Central memory CD8-positive, alpha-beta T cell (primary cell): Measurements from ENCODE around the gene ZNF662.
"Not testable (repeated sequence)": the region's sequence is repeated elsewhere in the genome, so short reads cannot be mapped to it uniquely, and the experiment has no call there.

Experiments
- ATAC-seq: fragments of 150-1000 bp; cut with Tn5 transposase; replicated peaks from 2 replicates; pipeline ENCODE4 v1.10.0; 2022; ENCODE audit warnings: mild to moderate bottlenecking, moderate FRiP score, moderate number of reproducible peaks; ENCODE audit not compliant: poor library complexity, severe bottlenecking; ENCODE audit errors: extremely low read depth
- DNase-seq, 2 donors: peaks; one replicate each; pipeline ENCODE4 v3.0.0; 2021; ENCODE audit warnings: low spot score in 2 of 2
- H3K27ac Mint-ChIP-seq: one replicate; pipeline ENCODE4 v1.8.0; 2022; ENCODE audit warnings: low read depth, mild to moderate bottlenecking, moderate library complexity, mixed read lengths
- H3K27me3 Mint-ChIP-seq: one replicate; pipeline ENCODE4 v1.8.0; 2022; ENCODE audit warnings: mixed read lengths
- H3K36me3 Mint-ChIP-seq: one replicate; pipeline ENCODE4 v1.8.0; 2022; ENCODE audit warnings: mild to moderate bottlenecking, moderate library complexity, mixed read lengths; ENCODE audit not compliant: insufficient read depth
- H3K4me1 Mint-ChIP-seq: one replicate; pipeline ENCODE4 v1.8.0; 2022; ENCODE audit warnings: mixed read lengths
- H3K4me3 Mint-ChIP-seq: one replicate; pipeline ENCODE4 v1.8.0; 2022; ENCODE audit warnings: mild to moderate bottlenecking, moderate library complexity, mixed read lengths
- H3K9me3 Mint-ChIP-seq: one replicate; pipeline ENCODE4 v1.8.0; 2022; ENCODE audit warnings: mixed read lengths

Gene ZNF662

GRCh38 chr3:42876940-42877720, 28.8 kb upstream of the ZNF662 start:
- H3K9me3 Mint-ChIP-seq = no peaks in the 10 kb centered on the region
- peaks cover 9% of the 10 kb centered on the region for H3K27me3 Mint-ChIP-seq
- DNase-seq (no peak), ATAC-seq (no peak)
- no peak overlapping the region for H3K27ac Mint-ChIP-seq
- no peak overlapping the region for H3K4me3 Mint-ChIP-seq
- peaks cover 1% of the 10 kb centered on the region for H3K36me3 Mint-ChIP-seq
- H3K4me1 Mint-ChIP-seq = peaks cover 14% of the 10 kb centered on the region

- DNase-seq (no peak), ATAC-seq (no peak)
- no peak overlapping the region for H3K4me3 Mint-ChIP-seq
- H3K4me1 Mint-ChIP-seq = peaks cover 14% of the 10 kb centered on the region
- peaks cover 1% of the 10 kb centered on the region for H3K27me3 Mint-ChIP-seq
- H3K36me3 Mint-ChIP-seq = peaks cover 1% of the 10 kb centered on the region
- no peak overlapping the region for H3K27ac Mint-ChIP-seq
- no peaks in the 10 kb centered on the region for H3K9me3 Mint-ChIP-seq
These were observed 28.1 kb upstream of the ZNF662 start for GRCh38 chr3:42877881-42878280.

GRCh38 chr3:42880183-42880582, 25.8 kb upstream of the ZNF662 start:
- peak overlapping the region; percentile 77 for H3K4me3 Mint-ChIP-seq
- H3K36me3 Mint-ChIP-seq = peaks cover 1% of the 10 kb centered on the region
- peak overlapping the region; percentile 78 for H3K27ac Mint-ChIP-seq
- H3K9me3 Mint-ChIP-seq = no peaks in the 10 kb centered on the region
- ATAC-seq = no peak
- H3K4me1 Mint-ChIP-seq = peaks cover 14% of the 10 kb centered on the region
- peaks cover 5% of the 10 kb centered on the region for H3K27me3 Mint-ChIP-seq
- DNase-seq = no peak

GRCh38 chr3:42880601-42881451, 25.1 kb upstream of the ZNF662 start:
- H3K27me3 Mint-ChIP-seq = peaks cover 11% of the 10 kb centered on the region
- peak; percentile 95 for ATAC-seq
- no peaks in the 10 kb centered on the region for H3K9me3 Mint-ChIP-seq
- peaks cover 14% of the 10 kb centered on the region for H3K4me1 Mint-ChIP-seq
- peaks cover 1% of the 10 kb centered on the region for H3K36me3 Mint-ChIP-seq
- H3K4me3 Mint-ChIP-seq = peak overlapping the region; percentile 77
- peak overlapping the region; percentile 78 for H3K27ac Mint-ChIP-seq
- DNase-seq = peak; percentile 67 to 78

GRCh38 chr3:42883251-42883930, 22.6 kb upstream of the ZNF662 start:
- H3K27me3 Mint-ChIP-seq = peaks cover 27% of the 10 kb centered on the region
- DNase-seq, H3K36me3 Mint-ChIP-seq, H3K9me3 Mint-ChIP-seq, H3K27ac Mint-ChIP-seq, H3K4me3 Mint-ChIP-seq, ATAC-seq: not testable (repeated sequence)
- H3K4me1 Mint-ChIP-seq = peaks cover 14% of the 10 kb centered on the region

- H3K27ac Mint-ChIP-seq = no peak overlapping the region
- peaks cover 1% of the 10 kb centered on the region for H3K36me3 Mint-ChIP-seq
- H3K27me3 Mint-ChIP-seq = peaks cover 37% of the 10 kb centered on the region
- no peaks in the 10 kb centered on the region for H3K9me3 Mint-ChIP-seq
- no peak for DNase-seq
- ATAC-seq = no peak
- H3K4me3 Mint-ChIP-seq = no peak overlapping the region
- H3K4me1 Mint-ChIP-seq = peaks cover 14% of the 10 kb centered on the region
These were observed 21.6 kb upstream of the ZNF662 start for GRCh38 chr3:42884324-42884723.

GRCh38 chr3:42886294-42886822, 19.6 kb upstream of the ZNF662 start:
- Mint-ChIP-seq H3K36me3 (peaks cover 1% of the 10 kb centered on the region), H3K4me1 (peaks cover 4% of the 10 kb centered on the region), H3K27ac (no peak overlapping the region), H3K4me3 (no peak overlapping the region), H3K9me3 (no peaks in the 10 kb centered on the region), H3K27me3 (peaks cover 49% of the 10 kb centered on the region)
- ATAC-seq (no peak), DNase-seq (no peak)

GRCh38 chr3:42887084-42887483, 18.9 kb upstream of the ZNF662 start:
- Mint-ChIP-seq H3K27me3 (peaks cover 56% of the 10 kb centered on the region), H3K4me3 (no peak overlapping the region), H3K9me3 (no peaks in the 10 kb centered on the region), H3K27ac (no peak overlapping the region), H3K4me1 (no peaks in the 10 kb centered on the region), H3K36me3 (peaks cover 1% of the 10 kb centered on the region)
- DNase-seq (no peak), ATAC-seq (no peak)

GRCh38 chr3:42891042-42891441, 14.9 kb upstream of the ZNF662 start:
- DNase-seq (no peak), ATAC-seq (no peak)
- Mint-ChIP-seq H3K36me3 (peaks cover 1% of the 10 kb centered on the region), H3K27me3 (peaks cover 49% of the 10 kb centered on the region), H3K4me1 (no peaks in the 10 kb centered on the region), H3K9me3 (no peaks in the 10 kb centered on the region), H3K27ac (no peak overlapping the region), H3K4me3 (no peak overlapping the region)

- no peaks in the 10 kb centered on the region for H3K4me1 Mint-ChIP-seq
- ATAC-seq = no peak
These were observed 13.8 kb upstream of the ZNF662 start for GRCh38 chr3:42892169-42892568.

GRCh38 chr3:42892807-42893206, 13.1 kb upstream of the ZNF662 start:
- ATAC-seq (no peak), DNase-seq (no peak)
- H3K27ac Mint-ChIP-seq = no peak overlapping the region
- no peak overlapping the region for H3K4me3 Mint-ChIP-seq
- peaks cover 34% of the 10 kb centered on the region for H3K27me3 Mint-ChIP-seq
- H3K9me3 Mint-ChIP-seq = no peaks in the 10 kb centered on the region
- H3K36me3 Mint-ChIP-seq = peaks cover 1% of the 10 kb centered on the region
- no peaks in the 10 kb centered on the region for H3K4me1 Mint-ChIP-seq

More at GRCh38 chr3:42892169-42892568, 13.8 kb upstream of the ZNF662 start:
- Mint-ChIP-seq H3K36me3 (peaks cover 1% of the 10 kb centered on the region), H3K4me3 (no peak overlapping the region), H3K27me3 (peaks cover 40% of the 10 kb centered on the region), H3K27ac (no peak overlapping the region), H3K9me3 (no peaks in the 10 kb centered on the region)
- no peak for DNase-seq
